Occipital lobe (tissue), 2 donors: ENCODE data around the gene PNPLA5. TPM values are rescaled to one million over a fixed set of nuclear protein-coding genes. Genes with fewer than 3 reads are reported as not detected.
"Not testable (repeated sequence)": the region's sequence is repeated elsewhere in the genome, so short reads cannot be mapped to it uniquely, and the experiment has no call there.

Experiments
- DNase-seq: peaks from one replicate; lab custom pipeline; 2025; lab: John Stamatoyannopoulos, UW
- total RNA-seq: library from RNA; depleted of rRNA; stranded (reverse); fragments of >200 nt; gene quantifications from one replicate; pipeline ENCODE4 v1.2.3, GENCODE V29; 2014

PNPLA5 gene, protein sequence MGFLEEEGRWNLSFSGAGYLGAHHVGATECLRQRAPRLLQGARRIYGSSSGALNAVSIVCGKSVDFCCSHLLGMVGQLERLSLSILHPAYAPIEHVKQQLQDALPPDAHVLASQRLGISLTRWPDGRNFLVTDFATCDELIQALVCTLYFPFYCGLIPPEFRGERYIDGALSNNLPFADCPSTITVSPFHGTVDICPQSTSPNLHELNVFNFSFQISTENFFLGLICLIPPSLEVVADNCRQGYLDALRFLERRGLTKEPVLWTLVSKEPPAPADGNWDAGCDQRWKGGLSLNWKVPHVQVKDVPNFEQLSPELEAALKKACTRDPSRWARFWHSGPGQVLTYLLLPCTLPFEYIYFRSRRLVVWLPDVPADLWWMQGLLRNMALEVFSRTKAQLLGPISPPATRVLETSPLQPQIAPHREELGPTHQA
- total RNA-seq: not detected

- peak; percentile 32 for DNase-seq
These were observed at the start of gene PNPLA5 for GRCh38 chr22:43891360-43892182. Gene PNPLA5, minus strand, starts transcription at chr22:43892013. Its CDS starts 133 bp downstream, at chr22:43891880.

- DNase-seq: no peak
These were observed 49.6 kb upstream of the PNPLA5 start for GRCh38 chr22:43941449-43941848.

- no peak for DNase-seq
These were observed 40.0 kb upstream of the PNPLA5 start for GRCh38 chr22:43931771-43932170.

DNA sequence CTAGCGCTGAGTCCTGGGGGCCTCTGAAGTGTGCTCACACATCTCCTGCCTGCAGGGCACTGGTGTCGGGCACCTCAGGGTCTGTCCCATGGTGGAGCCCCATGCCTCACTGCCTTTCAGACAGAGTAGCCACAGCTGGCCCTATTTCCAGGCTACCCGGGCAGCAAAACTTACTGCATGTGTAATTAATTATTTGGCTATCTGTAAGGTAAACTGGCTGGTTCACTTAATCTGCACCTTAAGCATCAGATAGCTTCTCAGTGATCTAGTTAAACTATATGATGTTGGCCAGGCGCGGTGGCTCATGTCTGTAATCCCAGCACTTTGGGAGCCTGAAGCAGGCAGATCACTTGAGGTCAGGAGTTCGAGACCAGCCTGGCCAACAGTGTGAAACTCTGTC, 37.1 kb upstream of the PNPLA5 start:
- no peak for DNase-seq

DNA sequence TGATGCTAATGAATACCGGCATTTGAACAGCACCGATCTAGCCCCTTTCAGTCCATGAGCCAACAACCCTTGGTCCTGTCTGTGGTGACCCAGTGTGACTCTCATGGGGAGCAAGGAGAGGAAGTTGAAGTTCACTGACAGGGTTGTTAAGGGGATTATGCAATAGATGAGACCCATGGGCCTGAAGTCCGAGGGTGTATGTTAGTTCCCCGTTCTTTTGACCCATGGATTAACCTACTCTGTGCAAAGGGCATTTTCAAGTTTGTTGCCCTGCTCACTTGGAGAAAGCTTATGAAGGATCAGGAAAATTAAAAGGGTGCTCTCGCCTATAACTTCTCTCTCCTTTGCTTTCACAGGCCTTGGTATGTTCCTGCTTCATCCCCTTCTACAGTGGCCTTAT, 36.7 kb upstream of the PNPLA5 start:
- no peak for DNase-seq

DNA sequence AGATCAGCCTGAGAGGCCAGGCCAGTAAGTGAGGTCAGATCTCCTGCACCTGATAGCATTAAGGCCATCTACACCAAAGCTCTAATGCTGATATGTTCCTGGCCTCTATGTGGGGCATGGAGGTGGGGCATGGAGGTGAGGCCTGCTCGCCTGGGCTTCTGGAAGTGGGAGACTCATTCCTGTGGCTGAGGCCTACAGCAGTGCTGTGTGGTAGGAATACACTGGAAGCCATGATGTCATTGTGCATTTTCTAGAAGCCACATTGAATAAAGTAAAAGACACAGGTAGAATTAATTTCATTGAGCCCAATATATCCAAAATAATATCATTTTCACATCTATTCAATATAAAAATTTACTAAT, 34.5 kb upstream of the PNPLA5 start:
- DNase-seq: no peak

DNA sequence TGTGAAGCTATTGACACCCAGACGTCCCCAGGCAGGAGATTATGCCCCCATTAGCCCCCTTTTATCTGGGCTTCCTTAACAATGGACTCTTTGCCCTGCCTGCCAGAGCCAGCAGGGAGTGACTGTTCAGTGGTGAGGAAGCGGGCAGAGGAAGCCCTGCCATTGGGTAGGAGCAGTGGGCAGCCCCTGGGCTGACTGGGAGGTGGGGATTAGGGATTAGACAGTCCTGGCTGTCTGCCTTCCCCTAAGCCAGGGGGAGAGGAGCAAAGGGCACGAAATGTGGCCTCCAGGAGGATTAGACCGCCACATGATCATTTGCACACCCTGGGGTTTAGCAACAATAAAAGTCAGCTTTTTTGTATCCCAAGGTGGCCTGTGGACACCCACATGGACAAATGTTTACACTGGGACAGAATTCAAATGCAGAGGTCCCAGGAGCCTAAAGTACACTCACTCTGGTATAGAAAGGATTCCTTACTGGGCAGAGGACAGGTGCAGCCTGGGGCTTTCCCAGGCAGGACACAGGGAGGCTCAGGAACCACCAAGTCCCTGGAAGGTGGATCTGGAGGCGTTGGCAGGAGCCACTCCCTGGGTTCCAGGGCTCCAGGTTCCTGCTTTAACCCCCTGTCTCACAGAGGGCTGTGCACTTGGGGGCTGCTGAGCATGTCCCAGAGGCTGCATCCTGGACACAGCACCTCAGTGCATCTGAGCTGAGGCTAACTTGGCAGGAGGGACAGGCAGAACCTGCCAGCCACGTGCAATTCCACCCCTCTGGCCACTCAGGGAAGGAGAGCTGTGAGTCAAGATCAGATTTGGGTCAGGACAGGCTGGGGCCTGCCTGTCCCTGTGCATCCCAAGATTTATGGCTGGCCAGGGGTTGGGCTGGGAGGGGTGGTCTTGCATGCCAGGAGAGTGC, 33.9 kb upstream of the PNPLA5 start:
- no peak for DNase-seq

- DNase-seq: no peak
These were observed 33.1 kb upstream of the PNPLA5 start for GRCh38 chr22:43924877-43925276.

DNA sequence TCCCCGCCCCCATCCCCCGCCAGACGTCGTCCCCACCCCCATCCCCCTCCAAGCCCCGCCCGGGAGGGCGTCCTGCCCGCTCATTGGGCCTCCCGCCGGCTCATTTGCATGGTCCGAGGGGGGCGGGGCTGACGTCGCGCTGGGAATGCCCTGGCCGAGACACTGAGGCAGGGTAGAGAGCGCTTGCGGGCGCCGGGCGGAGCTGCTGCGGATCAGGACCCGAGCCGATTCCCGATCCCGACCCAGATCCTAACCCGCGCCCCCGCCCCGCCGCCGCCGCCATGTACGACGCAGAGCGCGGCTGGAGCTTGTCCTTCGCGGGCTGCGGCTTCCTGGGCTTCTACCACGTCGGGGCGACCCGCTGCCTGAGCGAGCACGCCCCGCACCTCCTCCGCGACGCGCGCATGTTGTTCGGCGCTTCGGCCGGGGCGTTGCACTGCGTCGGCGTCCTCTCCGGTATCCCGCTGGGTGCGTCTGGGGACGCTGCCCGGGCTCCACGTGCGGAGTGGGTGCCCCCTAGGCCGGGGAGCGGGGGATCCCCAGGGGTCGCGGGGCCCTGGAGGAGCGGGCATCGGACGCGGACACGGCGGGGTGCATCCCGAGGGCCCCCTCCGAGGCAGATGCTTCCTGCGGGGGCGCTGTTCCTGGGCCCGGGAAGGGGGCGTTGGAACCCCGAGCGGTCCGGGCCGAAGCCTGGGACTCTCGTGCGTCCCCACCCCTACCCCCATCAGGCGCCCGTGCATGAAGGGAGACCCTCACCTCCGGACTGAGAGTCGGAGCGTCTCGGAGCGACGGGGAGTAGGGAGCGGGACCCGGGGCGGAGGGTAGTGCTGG, 32.0 kb upstream of the PNPLA5 start, which contains the start of gene PNPLA3:
PNPLA3 (plus strand) TSS at position 175 of the 834 bp plus-strand sequence; CDS start at position 282, 107 bp downstream.
- DNase-seq: peak; percentile 85

DNA sequence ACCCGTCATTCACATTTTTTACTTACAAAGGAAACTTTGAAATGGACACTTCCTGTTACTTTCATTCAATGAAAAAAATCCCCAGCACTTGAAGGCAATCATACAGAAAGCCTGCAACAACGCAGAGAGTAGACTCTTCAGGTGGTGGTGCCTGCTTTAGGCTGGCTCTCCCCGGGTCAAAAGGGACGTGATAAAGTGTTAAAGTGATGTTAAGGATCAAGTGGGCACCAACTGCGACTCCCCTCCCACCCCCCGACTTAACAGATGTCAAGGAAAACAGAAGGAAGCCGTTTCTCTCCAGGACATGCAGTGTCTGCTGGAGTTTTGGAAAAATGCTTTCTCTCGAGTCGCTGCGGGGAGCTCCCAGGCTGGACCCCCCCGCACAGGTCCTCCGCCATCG, 31.4 kb upstream of the PNPLA5 start:
- no peak for DNase-seq

- DNase-seq: no peak
These were observed 30.3 kb upstream of the PNPLA5 start for GRCh38 chr22:43922123-43922522.

DNA sequence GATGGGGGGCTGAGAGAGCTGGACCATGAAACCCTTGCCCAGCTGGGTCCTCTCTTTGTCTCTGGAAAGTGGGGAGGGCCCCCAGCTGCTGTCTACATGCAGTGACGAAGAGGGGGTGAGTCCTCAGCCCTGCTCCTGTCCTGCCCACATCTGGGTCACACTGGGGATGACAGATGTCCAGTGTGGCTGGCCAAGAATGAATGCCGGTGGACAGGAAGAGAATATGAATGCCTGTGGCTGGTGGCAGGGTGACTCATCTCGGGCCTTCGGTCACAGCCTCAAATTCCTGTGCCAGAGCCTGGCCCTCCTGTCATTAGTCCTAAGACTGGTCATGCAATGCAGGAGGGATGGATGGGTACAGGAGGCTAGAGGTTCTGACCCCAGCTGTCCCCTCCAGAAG, 29.6 kb upstream of the PNPLA5 start:
- peak; percentile 70 for DNase-seq

- DNase-seq: no peak
These were observed 27.5 kb upstream of the PNPLA5 start for GRCh38 chr22:43919106-43919973.

- no peak for DNase-seq
These were observed 25.7 kb upstream of the PNPLA5 start for GRCh38 chr22:43917521-43917920.

DNA sequence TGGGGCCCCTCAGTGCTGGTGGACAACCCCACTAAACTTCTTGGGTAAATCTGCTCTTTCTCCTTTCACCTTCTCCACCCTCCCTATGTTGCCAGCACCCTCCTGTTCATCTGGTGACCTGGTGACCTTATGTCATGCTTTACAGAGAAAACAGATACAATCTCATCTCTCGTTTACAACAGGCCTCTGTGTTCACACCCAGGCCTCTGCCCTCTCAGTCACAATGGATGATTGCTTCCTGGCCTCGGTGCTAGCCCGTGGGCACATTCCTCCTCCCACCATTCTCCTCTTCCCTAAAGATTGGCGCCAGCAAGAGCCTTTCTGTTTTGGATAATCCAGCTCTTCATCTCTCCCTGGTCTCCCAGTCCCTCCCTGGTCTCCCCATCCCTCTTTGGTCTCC, 19.5 kb upstream of the PNPLA5 start:
- no peak for DNase-seq

DNA sequence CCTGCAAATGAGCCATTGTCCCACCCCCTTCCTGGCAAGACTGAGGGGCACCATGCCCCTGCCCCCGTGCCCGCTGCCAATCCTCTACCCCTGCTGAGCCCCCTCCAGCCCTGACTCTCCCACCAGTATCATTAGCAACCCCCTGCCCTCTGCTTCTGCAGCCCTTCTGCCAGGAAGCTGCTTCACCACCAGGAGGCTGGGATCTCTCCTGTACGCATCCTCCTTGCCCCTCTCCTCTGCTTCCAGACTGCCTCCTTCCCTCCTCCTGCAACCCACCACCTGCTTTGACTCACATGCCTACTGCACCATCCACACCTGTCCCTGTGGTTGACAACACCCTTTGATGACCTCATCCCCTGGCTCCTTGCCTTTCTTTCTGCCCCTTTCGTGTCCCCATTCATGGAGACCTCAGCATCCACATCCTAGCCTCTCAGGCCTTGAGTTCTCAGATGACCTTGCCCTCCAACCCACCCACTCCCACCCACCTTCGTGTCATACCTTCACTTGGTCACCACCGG, 18.4 kb upstream of the PNPLA5 start:
- DNase-seq: no peak

- DNase-seq: no peak
These were observed 17.9 kb upstream of the PNPLA5 start for GRCh38 chr22:43909708-43910107.

DNA sequence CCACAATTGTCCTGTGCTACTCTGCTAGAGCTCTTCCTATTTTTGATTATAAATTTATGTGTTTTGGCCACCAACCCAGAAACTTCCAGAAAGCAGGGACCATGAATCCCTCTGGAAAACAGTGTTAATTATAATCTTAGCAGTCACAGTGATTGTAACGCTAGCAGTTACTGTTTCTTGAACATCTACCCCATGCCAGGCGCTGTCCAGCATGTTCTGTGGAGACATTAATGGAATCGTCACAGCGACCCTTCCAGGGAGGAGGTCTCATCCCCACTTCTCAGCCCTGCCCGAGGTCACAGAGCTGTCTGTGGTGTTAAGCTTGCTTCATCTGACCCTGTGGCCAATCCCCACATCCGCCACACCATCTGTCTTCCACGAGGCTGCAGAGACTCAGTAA, 13.9 kb upstream of the PNPLA5 start:
- no peak for DNase-seq

- not testable (repeated sequence) for DNase-seq
These were observed 12.6 kb upstream of the PNPLA5 start for GRCh38 chr22:43904412-43904811.
